CD4-positive, alpha-beta T cell treated with Interleukin-4 for 1 hour (primary cell): ENCODE results near the gene REELD1.

Source experiments
- DNase-seq, 2 donors: peaks; one replicate each; pipeline ENCODE4 v3.0.0-alpha.2; 2020 to 2022

The REELD1 gene

GRCh38 chr4:146229406-146229805 is 15.1 kb downstream of the REELD1 start:
- DNase-seq = no peak

GRCh38 chr4:146232131-146232722 is 17.9 kb downstream of the REELD1 start:
- DNase-seq = no peak

- no peak for DNase-seq
Measured at GRCh38 chr4:146235654-146236177, 21.4 kb downstream of the REELD1 start.

GRCh38 chr4:146236216-146236615 is 21.9 kb downstream of the REELD1 start:
- DNase-seq = no peak

- DNase-seq = no peak
Measured at GRCh38 chr4:146237092-146237491, 22.8 kb downstream of the REELD1 start.

GRCh38 chr4:146238107-146238506 is 23.8 kb downstream of the REELD1 start:
- DNase-seq = no peak

- peak; percentile 33 to 36 for DNase-seq
Measured at GRCh38 chr4:146243141-146243882, 29.0 kb downstream of the REELD1 start.

- no peak for DNase-seq
Measured at GRCh38 chr4:146243883-146244277, 29.5 kb downstream of the REELD1 start.

- DNase-seq = no peak
Measured at GRCh38 chr4:146244496-146244895, 30.2 kb downstream of the REELD1 start.

GRCh38 chr4:146245246-146245645 is 30.9 kb downstream of the REELD1 start:
- no peak for DNase-seq

GRCh38 chr4:146245850-146246249 is 31.5 kb downstream of the REELD1 start:
- DNase-seq = no peak

GRCh38 chr4:146246381-146246780 is 32.0 kb downstream of the REELD1 start:
- no peak for DNase-seq

GRCh38 chr4:146247356-146247755 is 33.0 kb downstream of the REELD1 start:
- no peak for DNase-seq

GRCh38 chr4:146252969-146253611 is 38.8 kb downstream of the REELD1 start:
- no peak for DNase-seq

GRCh38 chr4:146255463-146255862 is 41.1 kb downstream of the REELD1 start:
- no peak for DNase-seq

GRCh38 chr4:146255874-146256273 is 41.5 kb downstream of the REELD1 start:
- DNase-seq = no peak

GRCh38 chr4:146256328-146256727 is 42.0 kb downstream of the REELD1 start:
- DNase-seq = no peak

GRCh38 chr4:146257511-146257910 is 43.2 kb downstream of the REELD1 start:
- no peak for DNase-seq

- DNase-seq = no peak
Measured at GRCh38 chr4:146260521-146260920, 46.2 kb downstream of the REELD1 start.

GRCh38 chr4:146261041-146261440 is 46.7 kb downstream of the REELD1 start:
- no peak for DNase-seq

GRCh38 chr4:146263793-146264192 is 49.5 kb downstream of the REELD1 start:
- no peak for DNase-seq

- no peak for DNase-seq
Measured at GRCh38 chr4:146265950-146266490, 51.7 kb downstream of the REELD1 start.

GRCh38 chr4:146267826-146268225 is 53.5 kb downstream of the REELD1 start:
- DNase-seq = no peak

GRCh38 chr4:146269228-146269653 is 54.9 kb downstream of the REELD1 start:
- no peak for DNase-seq
